GM10248 (cell line): Measurements from ENCODE around the gene PALLD.

ENCODE experiments used
- CTCF ChIA-PET: fragments of 300-600 bp; sonication (Branson Sonifier 250); formaldehyde crosslinking; extraction: SDS; loops from one replicate; lab custom pipeline; 2021; ENCODE audit warnings: antibody characterized with exemption; lab: Yijun Ruan, JAX
- POLR2A ChIA-PET: fragments of 350-650 bp; sonication (Branson Sonifier 250); formaldehyde crosslinking; extraction: SDS; loops from one replicate; lab custom pipeline; 2020; ENCODE audit warnings: antibody characterized with exemption; lab: Yijun Ruan, JAX
- DNase-seq: peaks from one replicate; pipeline ENCODE4 v3.0.0; 2012; ENCODE audit errors: extremely low spot score
- TF ChIP-seq, protein P1 (sequence below): IDR thresholded peaks from 2 replicates; pipeline ENCODE4 v1.5.1; 2012; ENCODE audit warnings: mild to moderate bottlenecking, low read depth; ENCODE audit errors: extremely low read depth, missing control alignments, control extremely low read depth

Gene PALLD

DNA sequence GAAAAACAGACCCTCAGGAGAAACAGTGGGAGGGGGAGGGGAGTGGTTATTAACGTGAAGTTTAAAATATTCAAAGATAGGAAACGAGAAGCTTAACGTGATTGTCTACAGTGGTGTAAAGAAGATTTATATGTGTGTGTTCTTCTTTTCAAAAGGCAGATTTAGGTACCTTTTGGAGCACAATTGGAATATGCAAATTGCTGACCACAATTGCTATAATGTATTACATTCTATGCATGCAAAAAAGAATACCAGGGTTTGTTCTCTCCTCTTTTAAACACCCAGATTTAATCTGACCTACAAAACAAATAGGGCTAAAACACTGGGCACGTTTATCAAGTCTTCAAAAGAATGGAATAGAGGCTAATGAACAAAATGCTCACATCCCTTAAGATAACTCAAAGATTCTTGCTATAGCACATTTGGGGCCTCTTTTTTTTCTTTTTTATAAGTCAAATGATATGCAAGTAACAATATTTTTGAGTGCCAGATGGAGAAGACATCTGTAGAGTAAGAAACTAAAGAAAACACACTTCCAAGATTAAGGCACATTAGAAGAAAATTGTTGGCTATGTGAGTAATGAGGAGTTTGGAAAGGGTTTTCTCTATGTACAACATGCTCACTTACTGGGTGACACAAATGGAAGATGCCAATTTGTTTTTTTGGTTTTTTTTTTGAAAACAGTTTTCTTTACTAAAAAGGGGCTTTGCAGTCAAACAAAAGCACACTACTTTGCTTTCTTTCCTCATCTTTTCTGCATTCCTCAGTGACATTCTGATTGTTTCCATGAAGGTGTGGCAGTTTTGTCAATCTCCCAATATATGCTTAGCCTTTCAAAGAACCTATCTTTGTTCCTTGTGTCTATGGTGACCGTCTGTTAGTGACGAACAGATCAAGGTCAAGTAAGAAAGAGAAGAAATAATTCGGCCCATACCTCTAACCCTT, 240.3 kb downstream of the PALLD start:
- POLR2A ChIA-PET, result no interaction called here
- CTCF ChIA-PET, result no interaction called here
- DNase-seq, result no peak
- TF ChIP-seq, protein P1, sequence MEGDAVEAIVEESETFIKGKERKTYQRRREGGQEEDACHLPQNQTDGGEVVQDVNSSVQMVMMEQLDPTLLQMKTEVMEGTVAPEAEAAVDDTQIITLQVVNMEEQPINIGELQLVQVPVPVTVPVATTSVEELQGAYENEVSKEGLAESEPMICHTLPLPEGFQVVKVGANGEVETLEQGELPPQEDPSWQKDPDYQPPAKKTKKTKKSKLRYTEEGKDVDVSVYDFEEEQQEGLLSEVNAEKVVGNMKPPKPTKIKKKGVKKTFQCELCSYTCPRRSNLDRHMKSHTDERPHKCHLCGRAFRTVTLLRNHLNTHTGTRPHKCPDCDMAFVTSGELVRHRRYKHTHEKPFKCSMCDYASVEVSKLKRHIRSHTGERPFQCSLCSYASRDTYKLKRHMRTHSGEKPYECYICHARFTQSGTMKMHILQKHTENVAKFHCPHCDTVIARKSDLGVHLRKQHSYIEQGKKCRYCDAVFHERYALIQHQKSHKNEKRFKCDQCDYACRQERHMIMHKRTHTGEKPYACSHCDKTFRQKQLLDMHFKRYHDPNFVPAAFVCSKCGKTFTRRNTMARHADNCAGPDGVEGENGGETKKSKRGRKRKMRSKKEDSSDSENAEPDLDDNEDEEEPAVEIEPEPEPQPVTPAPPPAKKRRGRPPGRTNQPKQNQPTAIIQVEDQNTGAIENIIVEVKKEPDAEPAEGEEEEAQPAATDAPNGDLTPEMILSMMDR, result no peak

DNA sequence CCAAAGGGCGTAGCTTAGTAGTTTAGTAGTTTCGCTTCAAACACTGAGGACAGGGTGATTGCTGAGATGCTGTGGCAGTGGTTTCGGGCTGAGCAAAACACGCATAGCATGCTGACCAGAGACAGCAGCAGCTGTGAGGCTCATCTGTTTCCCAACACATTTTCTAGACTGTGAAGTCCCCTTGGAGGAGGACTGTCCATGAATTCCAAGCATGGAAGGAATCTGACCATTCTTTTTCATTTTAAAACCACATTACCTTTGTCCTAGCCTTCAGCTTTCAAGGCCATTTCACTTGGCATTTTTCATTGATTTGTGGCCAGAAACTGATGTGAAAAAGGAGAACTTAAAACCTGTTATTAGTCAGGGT, 240.9 kb downstream of the PALLD start:
- DNase-seq, result no peak
- CTCF ChIA-PET, result no interaction called here
- TF ChIP-seq, protein P1, result no peak
- POLR2A ChIA-PET, result no interaction called here

DNA sequence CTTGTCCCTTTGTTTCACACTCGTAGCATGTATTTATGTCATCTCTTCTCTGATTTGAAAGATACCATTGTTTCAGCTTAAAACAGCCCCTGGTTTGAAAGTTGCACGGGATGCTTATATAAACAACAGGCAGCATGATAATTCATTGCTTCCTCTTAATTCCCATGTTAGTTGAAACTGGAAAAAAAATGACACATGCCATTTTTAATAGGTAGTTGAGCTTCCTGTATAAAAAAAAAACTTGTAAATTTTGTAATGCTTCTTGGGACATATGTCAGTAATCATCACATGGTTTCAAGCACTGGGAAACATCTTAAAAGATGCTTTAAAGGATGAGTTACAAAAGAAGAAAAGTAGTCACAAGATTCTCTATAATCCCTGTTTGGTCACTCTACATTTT, 243.0 kb downstream of the PALLD start:
- POLR2A ChIA-PET, result no interaction called here
- TF ChIP-seq, protein P1, result no peak
- CTCF ChIA-PET, result interaction anchor here (1.1 kb wide), 1 partner anchor 11 kb away, joined by 3 read pairs; no protein-coding TSS in a partner anchor
- DNase-seq, result no peak

DNA sequence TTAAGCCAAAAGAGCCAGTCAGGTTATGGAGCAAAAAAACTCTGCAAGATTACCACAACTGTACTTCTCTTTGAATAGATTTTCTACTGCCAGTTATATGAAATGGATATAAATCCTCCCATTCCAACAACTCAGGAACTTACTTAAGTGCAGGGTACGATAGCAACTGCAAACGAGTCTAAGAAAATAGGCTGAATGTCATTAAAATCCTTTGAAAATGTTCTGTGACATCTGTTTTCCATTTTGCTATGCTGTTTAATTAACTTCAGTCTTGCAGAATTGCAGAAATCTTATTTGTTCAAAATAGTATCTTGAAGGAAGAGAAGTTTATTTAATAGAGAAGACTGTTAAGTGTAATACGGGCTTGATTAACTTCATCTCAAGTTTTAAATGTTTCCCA, 243.8 kb downstream of the PALLD start:
- no peak for DNase-seq
- ChIA-PET CTCF (no interaction called here), POLR2A (no interaction called here)
- TF ChIP-seq, protein P1, result no peak

DNA sequence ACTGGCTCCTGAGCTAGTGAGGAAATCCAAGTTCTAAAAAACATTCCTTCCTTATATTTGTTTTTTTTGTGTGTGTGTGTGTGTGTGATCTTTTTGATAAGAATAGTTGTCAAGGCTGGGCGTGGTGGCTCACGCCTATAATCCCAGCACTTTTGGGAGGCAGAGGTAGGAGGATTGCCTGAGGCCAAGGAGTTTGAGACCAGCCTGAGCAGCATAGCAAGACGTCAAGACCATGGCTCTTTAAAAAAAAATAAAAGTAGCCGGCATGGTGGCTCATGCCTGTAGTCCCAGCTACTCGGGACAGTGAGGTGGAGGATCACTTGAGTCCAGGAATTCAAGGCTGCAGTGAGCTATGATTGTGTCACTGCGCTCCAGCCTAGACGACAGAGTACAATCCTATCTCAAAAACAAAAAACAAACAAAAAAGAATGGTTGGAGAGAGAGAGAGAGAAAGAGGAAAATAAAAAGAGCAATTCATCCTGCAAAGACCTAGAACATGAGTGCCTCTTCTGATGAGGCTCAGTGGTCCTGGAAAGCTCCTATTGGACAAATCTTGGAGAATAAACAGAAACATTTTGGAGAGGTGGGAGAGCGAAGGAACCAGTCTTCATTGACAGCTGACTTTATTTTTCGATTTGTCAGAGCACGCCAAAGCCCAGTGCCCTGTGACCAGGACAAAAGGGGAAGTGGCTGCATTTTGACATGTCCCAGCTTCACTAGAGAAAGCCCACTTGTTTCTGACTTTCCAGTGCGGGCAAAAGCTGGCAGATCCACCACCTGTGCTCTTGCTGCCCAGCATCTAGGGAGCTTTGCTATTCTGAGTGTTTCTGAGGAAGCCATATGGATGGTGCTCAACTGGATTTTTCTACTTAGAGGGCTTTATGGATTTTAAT, 244.7 kb downstream of the PALLD start:
- CTCF ChIA-PET, result no interaction called here
- no peak for DNase-seq
- TF ChIP-seq, protein P1, result no peak
- POLR2A ChIA-PET, result no interaction called here

DNA sequence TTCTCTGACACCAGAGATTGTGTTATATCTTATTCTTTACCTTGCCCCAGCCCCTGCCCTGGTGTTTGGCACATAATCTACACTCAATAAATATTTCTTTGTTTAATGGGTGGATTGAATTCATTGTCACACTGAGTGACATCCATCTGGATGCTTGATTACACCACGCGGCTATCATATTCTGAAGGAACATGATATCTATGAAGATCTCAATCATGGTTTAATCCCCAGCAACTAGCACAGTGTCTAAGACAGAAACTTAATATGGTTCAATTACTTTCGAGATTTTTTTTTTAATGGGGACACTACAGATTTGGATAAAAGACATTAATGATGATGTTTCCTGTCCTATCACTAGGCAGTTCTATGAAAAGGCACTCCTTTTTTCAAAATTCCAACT, 246.3 kb downstream of the PALLD start:
- ChIA-PET POLR2A (no interaction called here), CTCF (interaction anchor here (1.0 kb wide), 1 partner anchor 10 kb away, joined by 3 read pairs; no protein-coding TSS in a partner anchor)
- TF ChIP-seq, protein P1, result no peak
- no peak for DNase-seq
